PC-9 (cell line): ENCODE data around the gene GLTP. TPM values are rescaled to one million over a fixed set of nuclear protein-coding genes. Genes with fewer than 3 reads are reported as not detected.

Source experiments
- BruUV-seq: library from RNA; stranded (reverse); fragments of 400-500 nt; replicated peaks from 2 replicates; lab custom pipeline; 2021; lab: Mats Ljungman, UMichigan
- CTCF ChIA-PET: fragments of 300-600 bp; sonication (Branson Sonifier 250); formaldehyde crosslinking; loops from one replicate; lab custom pipeline; 2022; ENCODE audit warnings: antibody characterized with exemption; lab: Charles Lee
- POLR2A ChIA-PET: fragments of 300-600 bp; sonication (Branson Sonifier 250); formaldehyde crosslinking; loops from one replicate; lab custom pipeline; 2022; ENCODE audit warnings: antibody characterized with exemption; ENCODE audit not compliant: unreplicated experiment; lab: Charles Lee
- DNase-seq, 2 experiments: peaks; one replicate each; pipeline versions ENCODE4 v3.0.0 to v3.0.0-alpha.2; 2015 to 2022; ENCODE audit warnings: mixed read lengths in 1 of 2
- H2AFZ ChIP-seq: fragments of 200-600 bp; sonication (generic); 2 replicates; pipeline ENCODE4 v1.8.1; 2017; ENCODE audit warnings: antibody characterized with exemption
- H3F3A ChIP-seq: fragments of 200-600 bp; sonication (generic); 2 replicates; pipeline ENCODE4 v1.8.1; 2017; ENCODE audit warnings: antibody characterized with exemption, mild to moderate bottlenecking, low read depth; ENCODE audit not compliant: insufficient read depth
- H3K27ac ChIP-seq: fragments of 200-600 bp; sonication (generic); 2 replicates; pipeline ENCODE4 v1.6.1; 2016; ENCODE audit warnings: mixed run types
- H3K27me3 ChIP-seq: fragments of 200-600 bp; sonication (generic); 2 replicates; pipeline ENCODE4 v1.6.1; 2016; ENCODE audit warnings: low read depth, mixed run types; ENCODE audit not compliant: insufficient read depth
- H3K36me3 ChIP-seq: fragments of 200-600 bp; sonication (generic); 2 replicates; pipeline ENCODE4 v1.6.1; 2016; ENCODE audit warnings: low read depth, mixed run types
- H3K4me1 ChIP-seq: fragments of 200-600 bp; sonication (generic); replicated peaks from 2 replicates; pipeline ENCODE4 v1.6.1; 2016; ENCODE audit warnings: mixed run types; ENCODE audit not compliant: insufficient read depth
- H3K4me2 ChIP-seq: fragments of 200-600 bp; sonication (generic); 2 replicates; pipeline ENCODE4 v1.6.1; 2017; ENCODE audit warnings: mixed run types
- H3K4me3 ChIP-seq: fragments of 200-600 bp; sonication (generic); 2 replicates; pipeline ENCODE4 v1.6.1; 2016; ENCODE audit warnings: mixed run types
- H3K79me2 ChIP-seq: fragments of 200-600 bp; sonication (generic); 2 replicates; pipeline ENCODE4 v1.6.1; 2017; ENCODE audit warnings: low read depth, mixed run types
- H3K9me2 ChIP-seq: fragments of 200-600 bp; sonication (generic); 2 replicates; pipeline ENCODE4 v1.8.1; 2017; ENCODE audit warnings: mild to moderate bottlenecking; ENCODE audit not compliant: insufficient read depth
- H3K9me3 ChIP-seq: fragments of 200-600 bp; sonication (generic); 2 replicates; pipeline ENCODE4 v1.8.1; 2016; ENCODE audit warnings: low read depth; ENCODE audit not compliant: insufficient read depth
- H4K20me1 ChIP-seq: fragments of 200-600 bp; sonication (generic); 2 replicates; pipeline ENCODE4 v1.8.1; 2017; ENCODE audit not compliant: insufficient read depth
- CTCF ChIP-seq: fragments of 200-600 bp; sonication (generic); conservative IDR thresholded peaks from 2 replicates; pipeline ENCODE4 v1.6.1; 2017; ENCODE audit warnings: mixed run types, antibody characterized with exemption, mild to moderate bottlenecking, moderate library complexity
- EZH2 ChIP-seq: fragments of 200-600 bp; sonication (generic); IDR thresholded peaks from 2 replicates; pipeline ENCODE4 v1.8.0; 2017; ENCODE audit warnings: antibody characterized with exemption, low read depth
- intact Hi-C: fragments of 100-400 bp; cut with micrococcal nuclease; formaldehyde crosslinking; loops from one replicate; pipeline ENCODE4 v1.10.0; 2022; ENCODE audit not compliant: unreplicated experiment
- total RNA-seq: library from RNA; stranded (reverse); gene quantifications from 2 replicates; pipeline ENCODE4 v1.2.3, GENCODE V29; 2021

Gene GLTP
- total RNA-seq, 1 experiment from 2014 or later, result 30.3 TPM

- Histone ChIP-seq H3K36me3 (no peaks in the 10 kb centered on the region; the same call in 1 of the 2 replicates), H3K27ac (no peak overlapping the region), H3K9me3 (no peaks in the 10 kb centered on the region), H3K4me3 (no peak overlapping the region), H3K4me1 (no peaks in the 10 kb centered on the region), H3K9me2 (no peaks in the 10 kb centered on the region), H3F3A (no peaks in the 10 kb centered on the region), H3K4me2 (no peak overlapping the region), H3K79me2 (no peaks in the 10 kb centered on the region), H2AFZ (no peak overlapping the region), H3K27me3 (no peaks in the 10 kb centered on the region), H4K20me1 (no peaks in the 10 kb centered on the region)
- no peak for TF ChIP-seq EZH2
- no peak for TF ChIP-seq CTCF
- intact Hi-C loops, result no loop called here
- CTCF ChIA-PET, result no interaction called here
- no TSS peak for BruUV-seq
- no peak for DNase-seq
- POLR2A ChIA-PET, result no interaction called here
Measured at GRCh38 chr12:109912855-109913321, 32.5 kb upstream of the GLTP start.

GRCh38 chr12:109910969-109911348, 30.6 kb upstream of the GLTP start:
- Histone ChIP-seq H3K79me2 (no peaks in the 10 kb centered on the region), H3K9me2 (no peaks in the 10 kb centered on the region), H3K4me2 (no peak overlapping the region), H4K20me1 (no peaks in the 10 kb centered on the region), H3K27me3 (no peaks in the 10 kb centered on the region), H3K9me3 (no peaks in the 10 kb centered on the region), H3F3A (no peaks in the 10 kb centered on the region), H3K4me3 (no peak overlapping the region), H3K4me1 (no peaks in the 10 kb centered on the region), H3K36me3 (no peaks in the 10 kb centered on the region), H2AFZ (no peak overlapping the region), H3K27ac (no peak overlapping the region)
- ChIA-PET CTCF (no interaction called here), POLR2A (interaction anchor here (0.5 kb wide), 1 partner anchor 213 kb away, joined by 3 read pairs; the partner anchor contains the start of gene IFT81)
- BruUV-seq, result no TSS peak
- intact Hi-C loops, result no loop called here
- TF ChIP-seq CTCF (peak; percentile 26; the same call in 1 of the 2 replicates), EZH2 (no peak)
- no peak for DNase-seq

- CTCF ChIA-PET, result no interaction called here
- intact Hi-C loops, result no loop called here
- Histone ChIP-seq H3K36me3 (no peaks in the 10 kb centered on the region), H3K27me3 (no peaks in the 10 kb centered on the region), H4K20me1 (no peaks in the 10 kb centered on the region), H3K79me2 (no peaks in the 10 kb centered on the region), H2AFZ (no peak overlapping the region), H3K4me3 (no peak overlapping the region), H3F3A (no peaks in the 10 kb centered on the region), H3K4me2 (no peak overlapping the region), H3K4me1 (no peaks in the 10 kb centered on the region), H3K9me2 (no peaks in the 10 kb centered on the region), H3K9me3 (no peaks in the 10 kb centered on the region), H3K27ac (no peak overlapping the region)
- TF ChIP-seq CTCF, result no peak
- no peak for TF ChIP-seq EZH2
- no TSS peak for BruUV-seq
- POLR2A ChIA-PET, result no interaction called here
- no peak for DNase-seq
Measured at GRCh38 chr12:109910254-109910968, 30.1 kb upstream of the GLTP start.
